ENCODE measurements around the gene FLRT3.

DNA sequence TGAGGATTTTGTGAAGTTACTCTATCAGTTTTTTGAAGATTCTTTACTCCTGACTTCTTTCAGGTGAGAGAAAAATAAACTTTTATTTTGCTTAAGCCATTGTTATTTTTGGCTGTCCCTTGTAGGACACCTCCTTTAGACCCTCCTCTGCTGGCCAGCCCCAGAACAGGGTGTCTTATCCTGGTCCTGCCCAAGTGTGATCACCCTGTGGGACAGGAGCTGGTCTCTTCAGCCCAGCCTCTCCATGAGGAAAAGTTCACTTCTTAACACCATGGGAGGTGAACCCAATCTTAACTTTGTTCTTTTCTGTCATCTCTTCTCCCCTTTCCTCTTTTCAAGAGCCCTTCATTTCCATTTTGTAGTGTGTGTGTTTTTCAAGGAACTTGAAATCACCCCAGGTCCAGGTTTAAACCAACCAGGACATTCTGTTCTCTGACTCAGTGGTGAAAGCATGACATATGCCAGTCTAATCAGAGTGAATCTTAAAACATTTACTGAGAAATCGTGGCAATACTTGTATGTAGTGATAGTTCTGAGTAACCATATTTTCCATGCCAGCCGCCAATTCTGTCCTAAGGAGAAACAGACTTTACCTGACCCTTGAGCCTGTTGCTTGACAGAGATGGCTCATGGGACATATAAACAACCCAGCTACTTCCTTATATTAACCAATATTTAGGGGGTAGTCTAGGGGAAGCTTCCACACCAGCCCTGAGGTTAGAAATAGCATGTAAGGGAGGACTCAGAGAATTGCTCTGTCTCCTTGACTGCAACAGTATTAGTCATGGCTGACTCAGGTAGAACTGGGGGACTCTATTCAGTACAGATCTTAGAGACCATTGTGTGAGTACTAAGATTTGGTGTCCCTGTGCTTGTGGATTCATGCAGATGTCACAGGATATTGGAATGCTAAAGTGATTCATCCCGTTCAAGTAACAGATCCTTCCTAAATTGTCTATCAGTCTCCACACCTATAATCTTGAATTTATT lies 48.8 kb downstream of the FLRT3 start:
- TF ChIP-seq, protein P1, sequence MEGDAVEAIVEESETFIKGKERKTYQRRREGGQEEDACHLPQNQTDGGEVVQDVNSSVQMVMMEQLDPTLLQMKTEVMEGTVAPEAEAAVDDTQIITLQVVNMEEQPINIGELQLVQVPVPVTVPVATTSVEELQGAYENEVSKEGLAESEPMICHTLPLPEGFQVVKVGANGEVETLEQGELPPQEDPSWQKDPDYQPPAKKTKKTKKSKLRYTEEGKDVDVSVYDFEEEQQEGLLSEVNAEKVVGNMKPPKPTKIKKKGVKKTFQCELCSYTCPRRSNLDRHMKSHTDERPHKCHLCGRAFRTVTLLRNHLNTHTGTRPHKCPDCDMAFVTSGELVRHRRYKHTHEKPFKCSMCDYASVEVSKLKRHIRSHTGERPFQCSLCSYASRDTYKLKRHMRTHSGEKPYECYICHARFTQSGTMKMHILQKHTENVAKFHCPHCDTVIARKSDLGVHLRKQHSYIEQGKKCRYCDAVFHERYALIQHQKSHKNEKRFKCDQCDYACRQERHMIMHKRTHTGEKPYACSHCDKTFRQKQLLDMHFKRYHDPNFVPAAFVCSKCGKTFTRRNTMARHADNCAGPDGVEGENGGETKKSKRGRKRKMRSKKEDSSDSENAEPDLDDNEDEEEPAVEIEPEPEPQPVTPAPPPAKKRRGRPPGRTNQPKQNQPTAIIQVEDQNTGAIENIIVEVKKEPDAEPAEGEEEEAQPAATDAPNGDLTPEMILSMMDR (conservative IDR thresholded peaks at IDR 0.05; ENCODE audit: low read depth, low read length), result no peak
- no peak for TF ChIP-seq EZH2 (IDR thresholded peaks at IDR 0.05; ENCODE audit: borderline replicate concordance, low read depth, low read length, poor library complexity, severe bottlenecking)

All from A673 (cell line).